T follicular helper cell (primary cell): ENCODE measurements around the gene FRY.
"Not testable (repeated sequence)": the region's sequence is repeated elsewhere in the genome, so short reads cannot be mapped to it uniquely, and the experiment has no call there.

ENCODE experiments used
- DNase-seq: peaks from one replicate; pipeline ENCODE4 v3.0.0-alpha.2; 2020; ENCODE audit warnings: low read depth
- total RNA-seq, 2 experiments: gene quantifications; one replicate each; lab custom pipeline; 2026; lab: John Stamatoyannopoulos, UW

FRY gene
- 4.9 to 45.9 reads per million in 2 experiments for total RNA-seq

DNA sequence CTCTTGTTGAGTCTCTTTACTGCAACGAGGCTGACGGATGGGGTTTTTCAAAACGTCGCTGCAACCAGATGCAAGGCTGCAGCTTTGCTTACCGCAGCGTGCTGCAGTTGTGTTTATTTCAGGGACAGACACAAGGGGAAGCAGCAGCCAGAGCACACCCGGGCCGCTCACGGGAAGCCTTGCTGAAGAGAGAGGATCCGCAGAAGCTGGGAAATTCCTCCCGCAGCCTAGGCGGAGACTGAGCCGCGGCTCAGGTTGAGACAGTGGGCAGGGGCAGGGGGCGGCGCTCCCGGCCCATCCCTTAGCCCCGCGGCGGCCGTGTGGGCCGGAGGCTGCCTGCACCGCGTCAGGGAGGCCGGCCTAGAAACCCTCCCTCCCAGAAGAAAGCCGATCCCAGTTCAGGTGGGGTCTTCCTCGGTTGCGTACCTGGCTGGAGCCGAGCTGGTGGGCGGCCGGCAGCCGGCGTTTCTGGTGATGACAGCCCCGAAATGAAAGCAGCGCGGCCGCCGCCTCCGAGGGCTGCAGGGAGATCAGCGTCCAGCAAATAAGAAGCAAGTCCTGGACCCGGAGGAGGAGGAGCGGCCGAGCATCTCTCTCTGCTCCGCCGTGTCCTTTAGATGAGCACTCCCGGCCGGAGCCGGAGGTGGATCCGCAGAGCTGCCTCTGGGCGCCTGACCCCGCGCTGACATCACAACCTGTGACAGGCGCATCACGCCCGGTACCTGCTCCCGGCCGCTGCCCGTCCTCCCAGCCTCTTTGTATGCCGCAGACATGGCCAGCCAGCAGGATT lies at the start of gene FRY:
FRY (plus strand) TSS at position 750 of the 790 bp plus-strand sequence; CDS start at position 772, 22 bp downstream.
- no peak for DNase-seq

DNA sequence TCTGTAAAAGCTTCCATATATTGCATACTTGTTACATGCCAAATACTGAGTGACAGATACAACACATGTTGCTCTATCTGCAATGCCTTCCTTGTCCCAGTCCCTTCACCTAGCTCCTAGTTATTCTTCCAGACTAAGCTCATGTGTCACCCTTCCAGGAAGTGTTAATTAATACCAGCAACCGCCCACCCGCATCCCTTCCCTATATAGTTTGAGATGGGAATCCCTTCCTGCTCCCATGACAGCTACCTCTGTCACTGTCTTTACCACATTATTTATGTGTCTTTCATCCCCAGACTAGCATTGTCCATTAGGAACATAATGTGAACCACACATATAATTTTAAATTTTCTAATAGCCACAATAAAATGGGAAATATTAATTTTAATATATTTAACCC lies 49.5 kb upstream of the FRY start:
- no peak for DNase-seq

DNA sequence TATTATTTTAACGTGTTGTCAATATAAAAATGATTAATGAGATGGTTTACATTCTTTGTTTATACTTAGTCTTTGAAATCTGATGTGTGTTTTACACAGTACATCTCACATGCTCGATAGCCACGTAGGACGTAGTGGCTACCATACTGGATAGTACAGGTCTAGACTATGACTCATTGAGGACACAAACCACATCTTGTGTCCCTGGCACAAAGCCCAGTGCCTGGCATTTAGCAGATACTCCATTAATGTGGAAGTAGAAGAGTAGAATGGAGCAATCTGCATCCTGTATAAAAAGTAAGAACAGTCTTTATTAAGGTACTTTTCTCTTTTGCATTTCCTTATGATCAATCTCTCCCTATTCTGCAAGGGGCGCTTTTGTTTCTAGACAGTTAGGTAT lies 49.0 kb upstream of the FRY start:
- no peak for DNase-seq

DNA sequence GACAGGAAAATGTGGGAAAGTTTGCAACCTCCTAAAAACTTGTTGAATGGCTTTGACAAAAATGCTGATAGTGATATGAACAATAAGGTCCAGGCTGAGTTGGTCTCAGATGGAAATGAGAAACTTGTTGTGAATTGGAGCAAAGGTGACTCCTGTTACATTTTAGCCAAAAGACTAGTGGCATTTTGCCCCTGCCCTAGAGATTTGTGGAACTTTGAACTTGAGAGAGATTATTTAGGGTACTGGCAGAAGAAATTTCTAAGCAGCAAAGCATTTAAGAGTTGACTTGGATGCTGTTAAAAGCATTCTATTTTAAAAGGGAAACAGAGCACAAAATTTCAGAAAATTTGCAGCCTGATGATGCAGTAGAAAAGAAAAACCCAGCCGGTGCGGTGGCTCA lies 47.9 kb upstream of the FRY start:
- DNase-seq, result not testable (repeated sequence)

DNA sequence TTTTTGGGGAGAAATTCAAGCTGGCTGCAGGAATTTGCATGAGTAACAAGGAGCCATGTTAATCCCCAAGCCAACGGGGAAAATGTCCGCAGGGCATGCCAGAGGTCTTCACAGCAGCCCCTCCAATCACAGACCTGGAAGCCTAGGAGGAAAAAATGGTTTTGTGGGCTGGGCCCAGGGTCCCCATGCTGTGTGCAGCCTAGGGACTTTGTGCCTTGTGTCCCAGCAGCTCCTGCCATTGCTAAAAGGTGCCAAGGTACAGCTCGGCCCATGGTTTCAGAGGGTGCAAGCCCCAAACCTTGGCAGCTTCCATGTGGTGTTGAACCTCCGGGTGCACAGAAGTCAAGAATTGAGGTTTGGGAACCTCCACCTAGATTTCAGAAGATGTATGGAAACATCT lies 47.2 kb upstream of the FRY start:
- DNase-seq, result not testable (repeated sequence)

DNA sequence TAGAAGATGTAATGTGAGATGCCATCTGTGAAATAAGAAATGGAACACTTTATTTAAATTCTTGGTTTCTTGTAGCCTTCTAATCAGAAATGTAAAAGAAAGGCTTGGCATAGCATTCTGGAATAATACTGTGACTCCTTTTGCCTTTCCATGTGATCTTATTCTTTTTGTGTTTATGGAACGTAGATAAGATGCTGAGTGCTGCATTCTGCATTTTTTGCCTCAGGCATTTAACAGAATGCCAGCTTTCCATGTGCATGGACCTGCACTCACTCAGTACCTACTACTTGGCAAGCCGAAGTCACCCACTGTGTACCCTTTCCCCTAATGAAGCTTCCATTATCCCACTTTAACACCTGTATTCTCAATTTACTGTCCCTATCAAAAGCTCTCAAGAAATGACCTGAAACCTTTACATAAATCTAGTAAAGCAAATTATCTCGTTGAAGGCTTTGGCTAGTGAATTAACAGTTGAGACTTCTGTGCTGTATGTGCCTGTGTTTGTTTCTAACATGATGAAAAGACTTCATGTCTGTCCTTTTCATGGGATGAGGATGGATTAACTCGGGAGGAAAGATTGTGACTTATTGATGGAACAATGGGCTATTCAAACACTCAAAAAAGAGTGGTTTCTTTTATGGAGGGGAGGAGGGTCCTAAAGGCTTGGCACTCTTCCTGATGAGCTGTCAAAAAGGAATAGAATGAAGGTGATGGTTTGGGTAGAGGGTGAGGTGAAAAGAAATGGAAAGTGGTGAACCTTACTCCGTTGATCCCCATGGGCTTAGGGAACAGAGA lies 44.7 kb upstream of the FRY start:
- no peak for DNase-seq

DNA sequence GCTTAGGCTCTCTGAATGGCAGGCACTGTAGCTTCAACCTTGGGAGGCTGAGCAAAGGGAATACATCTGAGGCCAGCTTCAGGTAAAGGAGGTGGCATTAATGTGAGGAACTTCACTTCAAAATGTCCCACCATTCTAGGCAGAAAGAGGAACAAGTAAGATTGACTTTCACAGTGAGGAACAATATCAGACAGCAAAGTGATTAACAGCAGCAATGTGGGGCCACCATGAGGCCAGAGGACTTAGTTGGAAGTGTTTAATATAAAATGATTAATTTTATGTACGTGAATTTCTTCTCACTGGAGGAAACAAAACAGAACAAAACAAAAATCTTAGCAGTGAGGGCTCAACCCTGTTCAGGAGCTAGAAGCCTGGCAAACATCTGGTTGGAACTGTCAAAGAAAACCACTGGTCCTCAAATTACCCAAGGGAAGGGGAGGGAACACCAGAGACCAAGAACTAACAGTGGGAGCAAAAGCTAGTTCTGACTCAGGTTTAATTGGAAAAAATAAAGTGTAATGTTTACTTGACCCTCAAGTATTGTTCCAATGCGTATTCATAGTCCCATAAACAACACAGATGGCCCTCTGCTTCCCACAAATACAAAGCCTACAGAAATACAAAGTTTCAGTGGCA lies 43.9 kb upstream of the FRY start:
- no peak for DNase-seq

DNA sequence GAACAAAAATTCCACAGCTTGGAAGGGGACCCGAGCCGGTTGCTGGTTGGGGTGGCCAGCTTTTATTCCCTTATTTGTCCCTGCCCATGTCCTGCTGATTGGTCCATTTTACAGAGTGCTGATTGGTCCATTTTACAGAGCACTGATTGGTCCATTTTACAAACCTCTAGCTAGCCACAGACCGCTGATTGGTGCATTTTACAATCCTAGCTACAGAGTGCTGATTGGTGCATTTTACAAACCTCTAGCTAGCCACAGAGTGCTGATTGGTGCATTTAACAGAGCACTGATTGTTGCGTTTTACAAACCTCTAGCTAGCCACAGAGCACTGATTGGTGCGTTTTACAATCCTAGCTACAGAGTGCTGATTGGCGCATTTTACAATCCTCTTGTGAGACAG lies 37.2 kb upstream of the FRY start:
- not testable (repeated sequence) for DNase-seq

DNA sequence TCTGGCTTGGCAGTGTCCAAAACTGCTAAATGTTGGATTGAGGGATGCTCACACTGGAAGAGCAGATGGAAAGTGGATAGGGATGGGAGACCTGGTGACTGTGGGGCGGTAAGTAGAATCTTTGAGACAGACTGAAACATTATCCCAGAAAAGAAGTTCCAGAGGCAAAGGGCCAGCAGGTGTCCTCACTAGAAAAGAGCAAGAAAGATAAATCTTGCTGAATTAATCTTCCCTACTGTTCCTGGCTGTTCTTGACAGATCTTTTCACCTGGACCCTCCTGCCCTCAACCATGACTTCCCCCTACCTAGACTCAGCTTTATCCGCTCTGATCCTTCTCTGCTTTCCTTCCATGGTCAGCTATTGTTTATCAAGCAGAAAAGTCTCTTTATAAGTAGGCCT lies 35.0 kb upstream of the FRY start:
- DNase-seq, result no peak

DNA sequence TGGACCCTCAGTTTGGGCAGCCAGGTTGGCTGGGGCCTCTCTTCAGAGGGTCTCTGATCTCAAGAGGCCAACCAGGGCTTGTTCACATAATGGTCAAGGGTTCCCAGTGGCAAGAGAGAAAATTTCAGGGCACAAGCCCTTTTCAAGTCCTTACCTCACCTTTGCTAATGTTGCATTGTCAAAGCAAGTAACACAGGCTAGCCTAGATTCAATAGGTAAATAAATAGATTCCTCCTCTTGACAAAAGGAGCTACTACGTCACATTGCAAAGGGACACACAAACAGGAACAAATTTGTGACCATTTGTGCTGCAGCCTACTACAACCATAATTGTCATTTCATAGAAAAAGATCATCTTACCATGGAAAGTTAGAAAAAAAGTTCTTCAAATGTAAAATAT lies 33.9 kb upstream of the FRY start:
- DNase-seq, result no peak

DNA sequence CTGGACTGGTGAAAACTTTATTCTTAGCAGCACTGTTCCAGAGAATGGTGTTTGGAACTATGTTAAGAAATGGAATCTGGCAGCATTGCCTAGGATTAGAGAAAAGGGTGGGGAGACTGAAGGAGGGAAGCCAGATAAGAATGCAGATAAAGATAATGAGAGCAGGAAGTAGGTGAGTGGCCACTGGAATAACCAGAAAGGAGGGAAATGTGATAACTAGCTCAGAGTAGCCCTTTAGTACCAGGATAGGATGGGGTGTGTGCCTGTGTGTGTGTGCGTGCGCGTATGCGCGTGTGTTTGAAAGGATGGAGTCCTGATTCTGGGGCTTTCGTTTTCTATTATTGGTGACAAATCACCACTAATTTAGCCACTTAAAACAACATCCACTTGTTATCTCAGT lies 33.4 kb upstream of the FRY start:
- no peak for DNase-seq

DNA sequence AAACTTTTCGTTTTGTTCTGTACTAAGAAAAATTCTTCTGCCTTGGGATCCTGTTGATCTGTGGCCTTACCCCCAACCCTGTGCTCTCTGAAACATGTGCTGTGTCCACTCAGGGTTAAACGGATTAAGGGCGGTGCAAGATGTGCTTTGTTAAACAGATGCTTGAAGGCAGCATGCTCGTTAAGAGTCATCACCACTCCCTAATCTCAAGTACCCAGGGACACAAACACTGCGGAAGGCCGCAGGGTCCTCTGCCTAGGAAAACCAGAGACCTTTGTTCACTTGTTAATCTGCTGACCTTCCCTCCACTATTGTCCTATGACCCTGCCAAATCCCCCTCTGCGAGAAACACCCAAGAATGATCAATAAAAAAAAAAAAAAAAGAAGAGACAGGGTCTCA lies 30.8 kb upstream of the FRY start:
- not testable (repeated sequence) for DNase-seq

DNA sequence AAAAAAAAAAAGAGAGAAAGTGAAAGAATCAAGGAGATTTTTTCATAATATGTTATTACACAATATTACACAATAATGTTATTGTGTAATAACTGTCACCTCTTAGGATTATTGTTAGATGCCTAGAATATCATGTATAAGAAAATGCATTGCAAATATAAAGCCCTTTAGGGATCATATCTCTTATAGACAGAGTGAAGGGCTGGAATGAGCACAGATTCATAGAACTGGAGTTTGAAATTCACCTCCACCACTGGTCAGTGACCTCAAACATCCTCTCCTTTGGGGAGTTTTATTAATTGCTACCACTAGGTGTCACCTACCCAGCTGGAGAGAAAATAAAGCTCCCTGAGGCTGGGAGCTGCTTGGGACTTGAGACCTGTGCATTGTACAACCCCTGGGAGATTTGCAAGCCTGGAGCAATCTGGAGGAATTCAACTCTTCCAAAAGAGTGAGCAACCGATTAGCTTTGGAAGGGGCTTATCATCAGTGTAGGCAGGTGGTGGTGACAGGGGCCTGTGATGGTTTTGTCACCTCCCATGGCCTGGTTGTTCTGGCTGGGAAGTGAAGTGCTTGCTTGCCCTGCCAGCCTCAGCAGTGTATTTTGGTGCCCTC lies 30.3 kb upstream of the FRY start:
- no peak for DNase-seq

DNA sequence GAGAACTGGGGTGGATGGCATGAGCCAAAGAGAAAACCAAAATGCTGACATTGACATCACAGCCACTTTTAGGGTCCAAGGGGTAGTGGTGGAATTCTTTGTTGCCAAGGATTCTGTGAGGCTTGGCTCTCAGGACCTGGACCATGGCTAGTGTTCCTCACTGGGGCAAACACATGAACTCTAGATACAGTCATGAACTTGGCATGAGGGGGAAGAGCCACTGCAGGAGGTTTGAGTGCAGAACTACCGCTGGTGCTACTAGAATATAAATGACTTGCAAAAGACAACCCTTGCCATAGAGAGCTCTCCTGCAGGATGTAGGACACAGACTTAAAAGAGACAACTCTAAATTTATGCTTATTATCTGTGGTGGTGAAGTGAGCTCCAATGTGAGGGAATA lies 29.8 kb upstream of the FRY start:
- no peak for DNase-seq

DNA sequence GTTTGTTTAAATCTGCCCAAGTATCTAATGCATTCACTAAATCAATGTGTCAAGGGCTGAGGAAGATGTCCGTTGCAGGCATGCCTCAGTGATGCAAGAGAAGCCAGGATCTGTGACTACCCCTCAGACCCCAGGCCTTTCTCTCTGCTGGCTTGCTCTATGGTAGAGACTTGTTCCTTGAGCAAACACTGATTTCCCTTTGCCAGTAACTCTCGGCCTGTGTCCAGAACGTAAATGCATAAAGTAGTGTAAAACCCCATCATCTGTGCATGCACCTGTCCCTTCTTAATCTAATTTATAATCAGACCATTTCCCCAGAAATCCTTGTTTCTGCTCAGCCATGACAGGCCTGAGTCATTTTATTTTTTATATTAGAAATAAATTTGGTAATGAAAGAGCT lies 28.7 kb upstream of the FRY start:
- DNase-seq, result no peak

DNA sequence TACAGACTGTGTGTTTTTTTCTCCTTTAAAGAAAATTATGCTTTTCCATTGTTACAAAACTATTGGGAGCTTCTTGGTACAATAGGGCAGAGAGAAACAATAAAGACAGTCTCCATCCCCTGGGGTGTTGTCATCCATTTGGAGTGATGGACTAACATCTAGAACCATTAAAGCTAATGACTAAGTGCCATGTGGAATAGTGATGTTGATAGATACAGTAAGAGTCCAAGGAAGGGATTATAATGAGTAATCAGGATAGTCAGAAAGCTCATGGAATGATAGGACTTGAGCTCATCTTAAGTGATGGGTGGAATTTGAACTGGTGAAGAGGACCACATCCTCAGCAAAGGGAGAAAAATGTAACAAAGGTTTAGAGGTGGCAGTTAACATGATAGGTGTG lies 24.1 kb upstream of the FRY start:
- DNase-seq, result no peak

DNA sequence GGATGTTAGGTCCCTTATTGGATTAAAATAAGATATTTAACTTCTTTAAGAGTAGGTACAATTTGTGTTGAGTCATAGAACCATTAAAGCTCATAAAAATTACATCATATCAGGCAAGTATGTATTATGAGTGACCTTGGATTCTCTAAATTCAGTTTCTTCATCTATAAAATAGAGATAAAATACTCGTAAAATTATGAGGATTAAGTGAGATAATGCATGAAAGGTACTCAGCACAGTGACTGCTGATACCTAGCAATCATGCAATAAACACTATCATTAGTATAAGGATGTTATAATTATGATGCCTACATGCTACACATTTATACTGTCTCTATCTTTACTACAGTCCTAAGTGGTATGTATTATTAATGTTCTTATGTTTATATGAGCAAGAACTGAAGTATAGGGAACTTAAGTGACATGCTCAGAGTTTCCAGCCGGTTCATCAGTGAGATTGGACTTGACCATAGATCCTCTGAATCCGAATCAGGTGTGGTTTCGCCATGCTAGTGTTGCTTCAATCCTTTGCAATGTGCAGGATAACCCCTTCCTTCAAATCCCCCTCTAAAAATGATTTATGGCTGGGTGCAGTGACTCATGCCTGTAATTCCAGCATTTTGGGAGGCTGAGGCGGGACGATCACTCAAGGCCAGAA lies 22.9 kb upstream of the FRY start:
- DNase-seq, result no peak

DNA sequence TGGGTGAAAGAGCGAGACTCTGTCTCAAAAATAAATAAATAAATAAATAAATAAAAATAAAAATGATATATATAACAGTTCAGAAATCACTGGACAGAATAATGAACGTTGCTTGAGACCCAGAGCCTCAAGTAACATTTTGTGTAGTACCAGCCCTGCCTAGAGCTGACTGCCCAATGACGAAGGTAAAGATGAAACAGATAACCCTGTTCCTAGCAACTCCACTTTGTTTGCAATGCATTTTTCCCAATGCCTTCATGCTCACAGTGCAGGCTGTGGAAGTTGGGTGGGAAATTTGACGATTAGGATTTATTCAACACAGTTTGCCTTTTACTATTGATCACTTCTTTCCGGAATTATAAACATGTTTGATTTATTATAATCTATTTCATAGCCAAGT lies 22.2 kb upstream of the FRY start:
- DNase-seq, result no peak

DNA sequence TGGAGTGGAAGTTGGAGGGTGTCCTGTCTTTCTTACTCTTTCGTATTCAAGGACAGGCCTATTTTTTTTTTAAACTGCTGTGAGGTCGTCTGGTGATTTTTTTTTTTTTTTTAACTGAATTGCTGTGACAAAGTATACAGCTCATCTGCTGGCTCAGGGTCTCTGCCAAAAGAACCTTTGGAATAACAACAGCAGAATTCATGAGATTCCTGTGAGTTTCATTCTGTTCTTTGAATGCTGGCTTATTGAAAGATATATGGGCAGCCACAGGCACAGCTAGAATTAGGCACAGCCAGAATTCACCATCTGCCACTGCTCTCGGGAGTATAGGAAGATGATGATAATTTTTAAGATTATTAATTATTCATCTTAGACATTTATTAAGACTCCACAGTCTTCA lies 21.4 kb upstream of the FRY start:
- DNase-seq, result no peak

DNA sequence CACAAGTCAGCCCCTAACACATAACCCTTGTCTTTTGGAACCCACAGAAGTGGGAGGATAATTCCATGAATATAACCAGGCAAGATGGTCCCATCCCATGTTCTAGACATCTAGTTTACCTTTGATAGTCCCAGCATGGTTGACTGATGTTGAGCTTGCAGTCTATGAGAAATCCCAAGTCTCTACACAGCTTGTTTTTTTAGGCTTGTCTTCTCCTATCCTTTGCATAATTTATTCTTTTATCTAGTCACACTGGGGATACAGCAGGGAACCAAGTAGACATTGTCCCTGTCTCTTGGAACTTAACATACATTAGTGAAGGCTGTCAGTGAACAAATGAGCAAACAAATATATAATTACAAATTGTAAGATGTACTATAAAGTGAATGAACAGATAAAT lies 19.6 kb upstream of the FRY start:
- DNase-seq, result no peak

DNA sequence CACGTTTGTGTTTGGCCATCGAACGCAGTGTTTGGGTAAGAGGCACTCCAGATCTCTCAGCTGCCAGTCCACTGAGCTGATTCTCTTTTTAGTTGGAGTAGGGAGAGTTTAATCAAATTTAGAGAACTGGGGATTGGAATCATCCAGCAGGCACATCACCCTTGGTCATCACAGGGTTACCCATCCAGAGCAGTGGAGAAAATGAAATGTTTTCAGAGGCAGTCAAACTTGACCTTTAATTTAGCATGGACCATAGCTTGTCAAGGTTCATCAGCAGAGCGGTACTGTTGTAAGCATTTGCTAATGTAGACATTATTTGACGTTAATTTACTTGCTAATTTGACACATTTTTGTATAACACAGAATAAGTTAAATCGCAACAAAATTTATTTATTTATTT lies 18.4 kb upstream of the FRY start:
- no peak for DNase-seq

DNA sequence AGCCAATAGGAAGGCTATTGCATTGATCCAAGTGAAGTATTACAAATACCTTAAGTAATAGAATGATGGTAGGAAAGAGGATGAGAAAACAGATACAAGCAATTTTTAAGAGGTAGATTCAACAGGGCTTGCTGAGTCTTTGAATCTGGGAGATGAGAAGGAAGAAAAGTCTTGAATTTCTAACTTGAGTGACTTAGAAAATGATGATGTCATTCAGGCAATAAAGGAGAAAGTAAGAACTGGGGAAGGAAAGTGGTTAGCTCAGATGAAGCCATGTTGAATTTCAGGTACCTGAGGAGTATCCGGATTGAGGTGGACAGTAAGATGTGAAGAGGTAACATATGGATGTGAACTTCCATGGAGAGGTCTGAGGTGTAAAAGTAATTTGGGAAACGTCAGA lies 15.5 kb upstream of the FRY start:
- DNase-seq, result no peak
